K562 (cell line): Measurements from ENCODE around the gene CDC45.

Experiments used
- CTCF ChIP-seq, 3 experiments: IDR thresholded peaks in 2 of 3; conservative IDR thresholded peaks in 1 of 3; 2 replicates each; pipeline ENCODE4 v1.5.1; 2011 to 2012; ENCODE audit warnings: low read length in 3 of 3, mild to moderate bottlenecking in 3 of 3, control low read depth in 2 of 3, improper control_type of control experiment in 1 of 3, inconsistent platforms in 1 of 3, low read depth in 1 of 3, mixed read lengths in 1 of 3, moderate library complexity in 1 of 3; ENCODE audit not compliant: insufficient read depth in 2 of 3
- EZH2 ChIP-seq: IDR thresholded peaks from 2 replicates; pipeline ENCODE4 v1.6.1; 2012; ENCODE audit warnings: low read depth, mild to moderate bottlenecking, inconsistent platforms, low read length, borderline replicate concordance
- GABPB1 ChIP-seq: sonication (generic); formaldehyde crosslinking; IDR thresholded peaks from 2 replicates; pipeline ENCODE4 v1.8.0; 2022; ENCODE audit warnings: mild to moderate bottlenecking, missing genetic modification reagents
- GTF2F1 ChIP-seq: IDR thresholded peaks from 2 replicates; pipeline ENCODE4 v1.6.1; 2011; ENCODE audit warnings: low read depth, low read length, improper control_type of control experiment
- MAFF ChIP-seq: IDR thresholded peaks from 2 replicates; pipeline ENCODE4 v1.6.1; 2012; ENCODE audit warnings: low read length, improper control_type of control experiment
- MAZ ChIP-seq, 2 experiments: fragments of 450-650 bp in 1 of 2; sonication (generic) in 1 of 2; formaldehyde crosslinking; IDR thresholded peaks in 1 of 2; conservative IDR thresholded peaks in 1 of 2; 2 replicates each; pipeline versions ENCODE4 v1.4.0 to v1.5.0; 2020; ENCODE audit warnings: mild to moderate bottlenecking in 1 of 2, missing genetic modification reagents in 1 of 2
- NR2C2 ChIP-seq, 2 experiments: fragments of 200-800 bp in 1 of 2; sonication (Bioruptor generic) in 1 of 2; sonication (generic) in 1 of 2; formaldehyde crosslinking in 1 of 2; IDR thresholded peaks; 2 replicates each; pipeline versions ENCODE4 v1.6.1 to v1.8.0; 2016 to 2022; ENCODE audit warnings: mild to moderate bottlenecking in 1 of 2, missing compliant biosample characterization in 1 of 2, missing genetic modification characterization in 1 of 2, missing genetic modification reagents in 1 of 2
- PCBP2 ChIP-seq: fragments of 200-400 bp; formaldehyde crosslinking; IDR thresholded peaks from 2 replicates; pipeline ENCODE4 v1.6.1; 2018; ENCODE audit warnings: low read length, low read depth, mild to moderate bottlenecking, moderate library complexity; ENCODE audit not compliant: poor library complexity, severe bottlenecking
- POLR2AphosphoS5 ChIP-seq: IDR thresholded peaks from 2 replicates; pipeline ENCODE4 v1.6.1; 2011; ENCODE audit warnings: mild to moderate bottlenecking, low read depth, low read length, moderate library complexity; ENCODE audit not compliant: control insufficient read depth, insufficient read depth
- ZBED1 ChIP-seq: IDR thresholded peaks from 2 replicates; pipeline ENCODE4 v1.6.1; 2014
- ZSCAN29 ChIP-seq: fragments of 450-650 bp; IDR thresholded peaks from 2 replicates; pipeline ENCODE4 v1.6.1; 2017

- TF ChIP-seq MAFF, result no peak
- TF ChIP-seq PCBP2, result no peak
- no peak for TF ChIP-seq ZSCAN29
- TF ChIP-seq EZH2, result no peak
- no peak for TF ChIP-seq MAZ (CRISPR knock-in tag; conservative IDR thresholded peaks at IDR 0.05 in 1 of 2, IDR thresholded peaks at IDR 0.05 in 1 of 2)
- TF ChIP-seq GTF2F1, result no peak
- TF ChIP-seq CTCF (IDR thresholded peaks at IDR 0.05 in 2 of 3, conservative IDR thresholded peaks at IDR 0.05 in 1 of 3; ENCODE audit: insufficient read depth in 2 of 3, low read depth in 1 of 3, low read length in 3 of 3), result no peak
- no peak for TF ChIP-seq ZBED1
- TF ChIP-seq POLR2AphosphoS5, result no peak
- TF ChIP-seq NR2C2 (CRISPR knock-in tag; IDR thresholded peaks at IDR 0.05), result 0 out of 2 replicates have a peak, but pooled peaks have one; percentile 17
- no peak for TF ChIP-seq NR2C2 (tag; IDR thresholded peaks at IDR 0.05)
- TF ChIP-seq GABPB1 (CRISPR knock-in tag), result no peak
Measured at GRCh38 chr22:19526702-19527111, 47.0 kb downstream of the CDC45 start.
